Measurements from ENCODE around the gene PRR7. TPM values are rescaled to one million over a fixed set of nuclear protein-coding genes. Genes with fewer than 3 reads are reported as not detected.

Gene PRR7
- polyA plus RNA-seq, 3 donors, result 1.8 to 17.4 (median 2.1) TPM

DNA sequence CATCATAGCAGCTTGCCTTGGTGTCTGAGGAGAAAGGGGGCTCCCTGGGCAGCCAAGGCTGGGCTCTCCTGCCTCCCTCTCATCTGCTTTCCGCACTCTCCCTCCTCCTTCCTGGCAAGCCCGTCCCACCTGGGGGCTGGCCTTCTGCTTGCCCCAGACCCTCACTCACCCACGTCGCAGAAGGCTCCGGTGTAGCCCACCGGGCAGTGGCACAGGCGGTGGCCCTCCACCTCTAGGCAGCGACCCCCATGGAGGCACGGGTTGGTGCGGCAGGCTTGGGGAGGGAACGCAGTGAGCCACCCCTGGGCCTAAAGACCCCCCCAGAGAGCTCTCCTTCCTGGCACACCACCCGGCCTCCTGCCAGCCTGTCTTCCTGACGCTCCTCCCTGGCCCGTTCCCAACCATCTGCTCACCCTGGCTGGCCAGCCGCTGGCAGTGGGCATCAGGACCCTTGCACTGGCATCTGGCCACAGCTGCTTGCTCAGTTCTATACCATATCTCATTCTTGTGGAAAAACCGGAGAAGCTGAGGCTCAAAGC lies 41.9 kb upstream of the PRR7 start:
- no peak for DNase-seq
- WGBS (ENCODE audit: insufficient coverage), result 49% methylated on average over 12 of the region's 16 CpGs
- Mint-ChIP-seq H3K4me1 (peaks cover 42% of the 10 kb centered on the region), H3K27me3 (ENCODE audit: low read depth in 3 of 3) (peaks cover 38 to 53% (median 49%) of the 10 kb centered on the region in 3 donors), H3K27ac (peak overlapping the region in 6 of 7 donors; percentile 32 to 89 (median 82)), H3K36me3 (peaks cover 8% of the 10 kb centered on the region in 2 donors), H3K9me3 (peaks cover 0 to 17% (median 5%) of the 10 kb centered on the region in 7 donors), H3K4me3 (peak overlapping the region; percentile 72 to 74)
- Histone ChIP-seq H3K4me3 (replicated peaks in 1 of 3; ENCODE audit: low read depth in 2 of 3, low read length in 3 of 3) (peak overlapping the region in 1 of 3 experiments; percentile 74), H3K36me3 (replicated peaks in 1 of 2; ENCODE audit: control insufficient read depth in 1 of 2, insufficient read depth in 2 of 2, low read length in 2 of 2) (no peaks in the 10 kb centered on the region), H2AFZ (ENCODE audit: insufficient read depth, low read depth, low read length, poor library complexity, severe bottlenecking) (peak overlapping the region; percentile 81), H3K79me2 (ENCODE audit: insufficient read depth, low read length) (no peaks in the 10 kb centered on the region), H4K20me1 (ENCODE audit: insufficient read depth, low read length) (peaks cover 11% of the 10 kb centered on the region), H3K4me2 (replicated peaks; ENCODE audit: extremely low read depth, low read length, poor library complexity, severe bottlenecking) (peak overlapping the region; percentile 89), H3K27ac (ENCODE audit: low read depth in 1 of 2, low read length in 2 of 2) (no peak overlapping the region), H3K9ac (ENCODE audit: insufficient read depth, low read length, poor library complexity, severe bottlenecking) (peak overlapping the region; percentile 58), H3K27me3 (ENCODE audit: control insufficient read depth in 2 of 2, insufficient read depth in 2 of 2, low read length in 2 of 2) (peaks cover 26 to 38% of the 10 kb centered on the region in 2 donors), H3K4me1 (ENCODE audit: control insufficient read depth in 1 of 2, insufficient read depth in 2 of 2, low read length in 2 of 2) (peaks cover 45 to 46% of the 10 kb centered on the region in 2 donors), H3K9me3 (replicated peaks in 1 of 2; ENCODE audit: control insufficient read depth in 1 of 2, insufficient read depth in 1 of 2, low read length in 2 of 2) (peaks cover 0 to 12% of the 10 kb centered on the region in 2 donors)
- TF ChIP-seq CTCF (IDR thresholded peaks at IDR 0.05), result no peak
- intact Hi-C loops (cut with micrococcal nuclease), result loop anchor here (1.0 to 5.0 kb wide), 5 partner anchors 14 to 93 kb away; partner anchors contain the start of gene PDLIM7 (in 1 of the 2)

DNA sequence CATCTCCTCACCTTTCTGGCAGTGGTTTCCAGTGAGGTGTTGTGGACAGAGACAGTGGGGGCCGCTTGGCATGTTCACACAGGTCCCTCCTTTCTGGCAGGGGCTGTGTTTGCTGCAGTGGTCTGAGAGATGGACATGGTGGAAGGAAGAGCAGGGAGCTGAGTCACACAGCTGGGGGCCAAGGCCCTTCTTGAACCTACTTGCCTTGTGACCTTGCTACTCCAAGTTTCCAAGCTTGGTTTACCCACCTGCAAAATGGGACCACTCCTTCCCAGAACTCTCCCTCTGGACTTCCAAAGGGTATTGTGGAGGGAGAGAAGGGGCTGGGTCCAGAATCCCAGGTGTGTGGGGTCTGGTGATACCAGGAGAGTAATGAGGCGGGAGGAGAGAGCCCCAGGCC lies 41.3 kb upstream of the PRR7 start:
- H3K79me2 ChIP-seq (ENCODE audit: insufficient read depth, low read length), result no peaks in the 10 kb centered on the region
- no CpG with 5 or more reads among the region's 2 CpGs for WGBS (ENCODE audit: insufficient coverage)
- no peak overlapping the region for H2AFZ ChIP-seq (ENCODE audit: insufficient read depth, low read depth, low read length, poor library complexity, severe bottlenecking)
- H3K4me1 Mint-ChIP-seq, result peaks cover 42% of the 10 kb centered on the region
- intact Hi-C loops (cut with micrococcal nuclease), result loop anchor here (2.0 kb wide), 3 partner anchors 13 to 49 kb away; no protein-coding TSS in a partner anchor
- peak overlapping the region; percentile 16 for H3K9ac ChIP-seq (ENCODE audit: insufficient read depth, low read length, poor library complexity, severe bottlenecking)
- peak overlapping the region in 1 of 3 experiments; percentile 38 for H3K4me3 ChIP-seq (replicated peaks in 1 of 3; ENCODE audit: low read depth in 2 of 3, low read length in 3 of 3)
- H3K9me3 Mint-ChIP-seq, result peaks cover 0 to 17% (median 5%) of the 10 kb centered on the region in 7 donors
- peaks cover 8% of the 10 kb centered on the region in 2 donors for H3K36me3 Mint-ChIP-seq
- peak overlapping the region in 6 of 7 donors; percentile 80 to 90 (median 86) for H3K27ac Mint-ChIP-seq
- peaks cover 11% of the 10 kb centered on the region for H4K20me1 ChIP-seq (ENCODE audit: insufficient read depth, low read length)
- H3K9me3 ChIP-seq (replicated peaks in 1 of 2; ENCODE audit: control insufficient read depth in 1 of 2, insufficient read depth in 1 of 2, low read length in 2 of 2), result peaks cover 0 to 12% of the 10 kb centered on the region in 2 donors
- DNase-seq, result peak in 2 of 3 donors; percentile 47 to 69
- peak overlapping the region; percentile 43 to 51 for H3K27ac ChIP-seq (ENCODE audit: low read depth in 1 of 2, low read length in 2 of 2)
- TF ChIP-seq CTCF (IDR thresholded peaks at IDR 0.05), result no peak
- peak overlapping the region; percentile 89 for H3K4me2 ChIP-seq (replicated peaks; ENCODE audit: extremely low read depth, low read length, poor library complexity, severe bottlenecking)
- H3K4me3 Mint-ChIP-seq, result peak overlapping the region; percentile 51 to 53
- H3K27me3 Mint-ChIP-seq (ENCODE audit: low read depth in 3 of 3), result peaks cover 35 to 47% (median 43%) of the 10 kb centered on the region in 3 donors
- H3K4me1 ChIP-seq (ENCODE audit: control insufficient read depth in 1 of 2, insufficient read depth in 2 of 2, low read length in 2 of 2), result peaks cover 45 to 48% of the 10 kb centered on the region in 2 donors
- H3K36me3 ChIP-seq (replicated peaks in 1 of 2; ENCODE audit: control insufficient read depth in 1 of 2, insufficient read depth in 2 of 2, low read length in 2 of 2), result no peaks in the 10 kb centered on the region
- peaks cover 26 to 33% of the 10 kb centered on the region in 2 donors for H3K27me3 ChIP-seq (ENCODE audit: control insufficient read depth in 2 of 2, insufficient read depth in 2 of 2, low read length in 2 of 2)
